Iris pigment epithelial cell (primary cell): Measurements from ENCODE around the gene STX8.
"Not testable (repeated sequence)": the region's sequence is repeated elsewhere in the genome, so short reads cannot be mapped to it uniquely, and the experiment has no call there.

Experiments used
- DNase-seq: peaks from one replicate; pipeline ENCODE4 v3.0.0-alpha.2; 2011; ENCODE audit warnings: low read depth

The STX8 gene

DNA sequence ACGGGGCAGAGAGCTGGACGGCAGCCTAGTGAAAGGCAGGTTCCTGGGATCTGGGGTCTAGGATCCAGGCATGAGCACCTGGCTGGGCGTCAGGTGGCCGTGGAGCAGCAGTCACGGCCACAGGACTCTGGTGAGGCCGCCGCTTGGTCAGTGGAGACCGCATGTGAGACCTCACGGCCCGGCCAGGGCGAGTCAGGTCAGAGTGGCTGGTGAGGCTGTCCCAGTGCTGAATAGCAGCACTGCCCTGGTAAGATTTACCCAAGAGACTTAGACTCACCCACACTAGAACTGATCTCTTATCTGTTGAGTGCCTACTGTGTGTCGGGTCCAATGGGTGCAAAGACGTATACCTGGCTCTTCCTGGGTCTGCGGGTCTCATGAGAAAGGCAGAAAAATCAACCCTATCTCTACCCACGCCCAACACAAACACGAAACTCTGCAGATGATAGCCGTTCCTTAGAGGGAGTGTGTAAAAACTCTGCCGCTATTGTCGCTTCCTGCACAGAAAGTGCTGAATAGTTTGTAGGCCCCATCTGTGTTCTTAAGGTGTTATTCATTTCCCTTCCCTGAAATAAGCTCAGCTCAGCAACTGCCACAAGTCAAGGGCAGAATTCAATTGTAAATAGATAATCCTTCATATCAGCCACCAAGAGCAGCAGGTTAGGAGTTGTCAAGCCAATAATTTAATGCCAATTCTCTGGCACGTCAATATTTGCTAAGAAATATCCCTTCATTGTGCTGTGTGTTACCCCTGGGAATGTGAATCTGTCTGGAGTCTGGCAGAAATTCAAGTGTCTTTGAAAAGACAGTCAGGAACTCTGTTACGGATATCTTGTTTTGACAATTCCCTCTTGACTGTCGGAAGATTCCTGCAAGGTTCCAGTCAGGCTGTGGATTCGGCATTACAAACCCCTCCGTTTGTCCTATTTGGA, 314.3 kb downstream of the STX8 start:
- DNase-seq = no peak

DNA sequence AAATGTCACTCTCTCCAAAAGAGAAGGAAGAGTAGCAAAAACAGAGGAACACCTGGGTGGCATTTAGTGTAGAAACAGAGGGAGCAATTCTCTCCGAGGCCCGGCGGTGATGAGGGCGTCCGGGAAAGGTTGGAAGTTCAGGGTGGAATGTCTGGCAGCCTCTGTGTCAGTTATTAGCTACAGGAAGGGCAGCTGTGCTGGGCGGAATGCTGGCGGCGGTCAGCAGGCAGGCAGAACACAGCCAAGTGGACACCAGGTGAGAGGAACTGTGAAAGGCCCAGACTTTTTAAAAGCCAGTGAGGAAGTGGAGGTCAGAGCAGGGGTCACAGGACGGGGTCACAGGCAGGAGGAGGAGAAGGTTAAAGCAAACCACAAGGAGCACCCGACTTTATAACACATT, 316.2 kb downstream of the STX8 start:
- no peak for DNase-seq

DNA sequence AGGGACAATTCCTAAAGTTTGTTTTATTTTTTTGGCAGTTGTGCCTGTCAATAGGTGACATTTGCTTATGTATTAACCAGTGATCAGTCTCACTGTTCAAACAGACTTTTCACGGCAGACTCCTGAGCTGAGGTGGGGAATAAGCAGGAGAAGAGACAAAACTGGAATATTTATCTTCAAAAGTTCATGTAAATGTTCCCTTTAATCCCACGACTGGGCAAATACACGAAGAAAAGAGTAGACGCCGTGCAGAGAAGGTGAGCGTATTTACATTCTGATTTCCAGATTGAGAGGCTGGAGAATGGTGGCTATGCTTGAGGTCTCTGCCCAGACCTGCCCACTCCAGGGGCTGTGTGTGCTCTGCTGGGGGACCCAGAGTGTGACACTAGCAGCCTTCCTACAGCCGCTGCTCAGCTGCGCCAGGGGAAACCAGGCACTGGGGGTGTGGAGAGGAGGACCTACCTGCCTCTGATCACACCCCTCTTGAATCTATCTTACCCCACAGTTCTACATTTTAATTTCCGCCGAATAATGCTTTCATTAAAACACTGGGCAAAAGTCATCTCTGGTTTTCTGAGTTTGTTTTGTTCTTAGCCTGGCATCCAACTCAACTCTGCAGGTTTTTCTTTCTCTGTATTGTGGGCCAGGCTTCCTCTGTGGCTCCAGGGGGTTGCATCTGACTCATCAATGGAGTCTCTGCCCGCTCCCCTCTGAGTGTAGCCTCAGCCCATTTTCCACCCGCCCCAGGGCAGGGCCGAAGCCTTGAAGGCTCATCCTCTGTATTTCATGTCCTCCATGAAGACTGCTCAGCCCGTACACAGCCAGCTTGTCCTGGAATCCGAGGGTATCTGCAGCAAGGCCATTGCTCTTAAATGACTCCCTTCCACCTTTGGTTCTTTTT, 317.3 kb downstream of the STX8 start:
- no peak for DNase-seq

DNA sequence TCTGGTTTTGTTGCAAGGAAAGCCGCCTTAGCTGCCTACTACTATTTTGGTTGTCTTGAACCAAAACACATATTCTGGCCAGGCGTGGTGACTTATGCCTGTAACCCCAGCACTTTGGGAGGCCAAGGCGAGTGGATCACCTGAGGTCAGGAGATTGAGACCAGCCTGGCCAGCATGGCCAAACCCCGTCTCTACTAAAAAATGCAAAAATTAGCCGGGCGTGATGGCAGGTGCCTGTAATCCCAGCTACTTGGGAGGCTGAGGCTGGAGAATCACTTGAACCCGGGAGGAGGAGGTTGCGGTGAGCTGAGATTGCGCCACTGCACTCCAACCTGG, 318.0 kb downstream of the STX8 start:
- not testable (repeated sequence) for DNase-seq

DNA sequence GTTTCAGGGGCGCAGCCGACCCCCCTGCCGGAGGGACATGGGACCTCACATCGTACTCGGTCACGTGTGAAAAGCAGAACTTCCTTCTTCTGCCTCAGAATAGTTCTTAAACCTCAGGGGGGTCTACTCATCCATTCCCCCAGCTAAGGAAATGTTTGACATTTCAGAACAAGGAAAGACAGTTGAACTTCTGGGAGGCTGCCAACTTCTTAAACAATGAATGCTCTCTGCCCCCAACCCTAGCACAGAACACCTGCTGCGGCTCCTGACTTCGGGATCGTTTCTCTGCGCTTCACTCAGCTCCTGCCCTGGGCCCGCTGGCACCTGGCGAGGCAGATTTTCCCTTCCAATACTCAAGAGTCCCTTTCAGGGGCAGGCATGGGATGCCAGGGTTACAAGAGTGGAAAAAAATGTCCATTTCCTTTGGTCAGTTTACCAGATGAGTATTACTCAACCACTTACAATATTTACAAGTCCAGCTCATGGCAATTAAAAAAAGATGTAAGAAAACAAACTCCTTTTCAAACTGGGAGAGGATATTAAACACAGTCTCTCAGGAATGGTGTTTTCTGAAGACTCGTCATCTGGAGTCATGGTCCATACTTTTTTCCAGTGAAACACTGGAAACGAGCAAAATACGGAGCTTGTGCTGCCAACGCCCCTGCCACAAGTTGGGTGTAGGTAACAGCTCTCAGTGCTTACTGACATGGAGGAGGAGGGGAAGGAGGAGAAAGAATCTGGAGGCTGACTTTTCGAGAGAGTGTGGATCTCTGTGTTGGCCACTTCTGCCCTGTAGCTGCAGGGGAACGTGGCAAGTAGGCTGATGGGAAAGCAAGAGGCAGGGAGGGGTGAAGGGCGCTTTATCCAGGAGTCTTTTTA, 318.6 kb downstream of the STX8 start:
- no peak for DNase-seq

DNA sequence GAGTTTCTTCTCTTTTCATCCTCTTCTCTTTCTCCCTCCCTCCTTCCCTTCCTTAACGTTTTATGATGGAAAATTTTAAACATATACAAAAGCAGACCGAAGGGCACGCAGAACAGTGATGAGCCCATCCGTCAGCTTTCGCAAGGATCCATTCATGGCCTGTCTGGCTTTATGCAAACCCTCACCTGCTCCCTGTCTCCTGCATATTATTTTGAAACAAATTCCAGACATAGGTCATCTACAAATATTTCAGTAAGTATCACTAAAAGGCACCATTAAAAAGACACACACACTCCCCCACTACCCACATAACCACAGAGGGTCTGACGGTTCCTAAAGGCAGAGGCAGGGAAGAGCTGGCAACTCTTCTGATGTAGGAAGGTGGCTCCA, 319.3 kb downstream of the STX8 start:
- DNase-seq = no peak

DNA sequence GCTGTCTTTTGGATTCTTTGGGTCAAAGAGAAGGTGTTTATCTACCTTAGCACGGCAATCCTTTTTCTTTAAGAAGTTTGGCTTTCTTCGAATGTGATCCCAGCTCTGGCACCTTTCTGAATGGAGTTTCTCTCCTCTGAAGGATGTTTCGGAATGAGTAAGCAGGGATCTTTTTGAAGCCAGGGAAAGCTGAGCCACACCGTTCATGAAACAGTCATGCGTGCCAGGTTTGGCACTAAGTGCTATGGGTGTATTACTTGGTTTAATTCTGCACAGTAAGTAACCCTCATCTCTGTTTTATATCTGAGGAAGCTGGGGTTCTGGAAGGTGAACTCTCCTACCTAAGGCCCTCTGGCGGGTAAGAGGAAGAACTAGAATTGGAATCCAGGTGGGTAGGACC, 319.8 kb downstream of the STX8 start:
- DNase-seq = no peak

DNA sequence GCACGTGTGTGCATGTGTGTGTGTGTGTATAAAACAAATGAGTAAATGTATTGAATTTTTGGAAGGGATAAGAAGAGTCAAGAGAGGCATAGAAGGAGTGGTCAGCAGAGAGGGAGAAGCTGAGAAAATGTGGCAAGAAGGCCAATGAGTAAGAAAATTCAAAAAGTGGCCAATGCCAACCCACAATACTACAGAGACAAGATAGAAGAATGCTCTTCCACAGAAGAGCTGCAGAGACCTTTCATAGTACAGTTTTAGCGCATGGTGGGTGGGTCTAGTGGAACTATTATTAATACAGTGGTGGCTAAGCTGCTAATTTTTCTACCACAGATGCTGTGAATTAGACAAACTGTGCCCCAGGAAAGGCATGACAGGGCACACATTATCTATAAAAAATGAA, 320.8 kb downstream of the STX8 start:
- no peak for DNase-seq

DNA sequence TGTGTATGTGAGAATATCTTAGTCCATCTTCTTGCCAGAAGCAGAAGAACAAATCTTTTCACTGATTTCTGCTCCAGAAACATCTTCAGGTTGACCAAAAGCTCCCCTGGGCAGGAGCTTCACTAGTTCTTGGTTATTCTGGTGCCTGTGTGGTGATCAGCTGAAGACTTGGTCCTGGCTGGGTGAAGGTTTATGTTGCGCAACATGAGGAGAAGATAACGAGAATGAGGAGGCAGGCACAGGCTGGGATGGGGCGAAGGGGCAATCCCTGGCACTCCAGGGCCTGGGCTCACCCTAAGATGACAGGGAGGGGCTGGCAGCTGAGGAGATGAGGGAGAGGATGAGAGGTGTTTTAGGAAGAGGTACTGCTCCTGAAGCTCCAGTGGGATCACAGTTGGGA, 322.3 kb downstream of the STX8 start:
- DNase-seq = no peak

DNA sequence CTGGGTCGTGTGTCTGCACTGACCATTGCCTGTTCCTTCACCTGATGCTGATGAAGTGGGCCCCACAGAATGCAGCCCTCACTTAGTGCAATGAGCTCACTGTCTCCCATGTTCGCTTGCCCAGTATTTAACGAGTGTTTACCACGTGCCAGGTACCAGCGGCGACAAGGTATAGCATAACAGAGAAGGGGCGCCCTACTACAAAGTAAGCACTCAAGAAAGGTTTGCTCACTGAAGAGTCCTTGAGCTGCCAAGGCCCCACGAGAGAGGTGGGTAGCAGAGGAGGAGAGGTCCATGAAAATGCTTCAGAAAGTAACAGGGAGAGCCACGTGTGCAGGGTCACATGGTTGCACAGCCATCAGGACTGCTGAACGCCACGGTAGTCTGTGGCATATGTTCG, 324.3 kb downstream of the STX8 start:
- no peak for DNase-seq

DNA sequence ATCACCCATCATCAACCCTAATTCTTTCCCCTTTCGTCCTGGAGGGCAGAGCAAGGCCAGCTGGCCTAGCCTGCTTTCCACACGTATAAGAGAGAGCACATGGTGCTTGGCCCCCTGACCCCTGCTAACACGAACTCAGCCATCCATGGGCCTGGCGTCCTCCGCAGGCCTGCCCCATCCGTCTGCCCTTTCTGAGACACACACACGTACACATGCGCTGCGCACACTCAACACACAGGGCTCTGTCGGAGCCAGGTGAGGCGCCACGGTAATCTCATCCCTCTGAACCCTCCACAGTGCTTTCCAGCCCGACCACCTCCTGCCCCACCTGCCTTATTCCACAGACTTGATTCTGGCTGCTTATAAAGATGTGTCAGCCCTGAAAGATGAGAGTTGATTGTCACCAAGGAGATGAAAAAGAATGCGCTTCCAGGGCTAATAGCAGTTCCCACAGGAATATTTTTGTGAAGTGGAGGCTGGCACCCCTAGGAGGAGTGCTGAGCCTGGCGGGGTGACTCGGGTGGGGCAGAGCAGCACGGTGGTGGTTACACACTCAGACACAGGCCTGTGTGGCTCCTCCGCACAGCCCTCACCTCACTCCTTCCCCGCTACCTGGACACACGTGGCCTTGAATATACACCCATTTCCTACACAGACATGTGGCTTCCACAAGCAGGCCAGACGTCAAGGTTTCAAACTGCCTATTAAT, 326.2 kb downstream of the STX8 start:
- no peak for DNase-seq

DNA sequence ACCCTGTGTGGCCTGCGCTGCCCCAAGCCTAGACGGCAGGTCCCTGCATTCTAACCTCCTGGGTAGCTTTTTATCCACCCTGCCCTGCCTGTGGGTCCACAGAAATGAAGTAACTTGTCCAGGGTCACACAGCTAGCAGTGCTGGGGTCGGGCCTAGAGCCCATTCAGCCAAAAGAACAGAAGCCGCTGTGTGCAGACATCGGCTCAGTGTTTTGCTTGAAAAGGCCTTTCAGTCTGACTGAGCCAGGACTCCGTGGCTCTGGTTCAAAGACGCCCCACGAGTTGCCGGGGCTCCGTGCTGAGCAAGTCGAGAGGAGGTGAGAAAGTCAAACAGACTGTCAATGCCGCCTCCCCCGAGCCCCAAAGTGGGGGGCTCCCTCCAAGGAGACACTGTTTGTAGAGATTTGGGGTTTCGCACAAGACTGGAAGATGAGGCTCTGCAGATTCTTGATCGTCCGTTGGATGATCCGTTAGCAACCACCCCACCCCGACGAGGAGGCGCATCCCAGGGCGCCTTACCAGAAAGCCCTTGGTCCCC, 328.1 kb downstream of the STX8 start:
- DNase-seq = no peak

DNA sequence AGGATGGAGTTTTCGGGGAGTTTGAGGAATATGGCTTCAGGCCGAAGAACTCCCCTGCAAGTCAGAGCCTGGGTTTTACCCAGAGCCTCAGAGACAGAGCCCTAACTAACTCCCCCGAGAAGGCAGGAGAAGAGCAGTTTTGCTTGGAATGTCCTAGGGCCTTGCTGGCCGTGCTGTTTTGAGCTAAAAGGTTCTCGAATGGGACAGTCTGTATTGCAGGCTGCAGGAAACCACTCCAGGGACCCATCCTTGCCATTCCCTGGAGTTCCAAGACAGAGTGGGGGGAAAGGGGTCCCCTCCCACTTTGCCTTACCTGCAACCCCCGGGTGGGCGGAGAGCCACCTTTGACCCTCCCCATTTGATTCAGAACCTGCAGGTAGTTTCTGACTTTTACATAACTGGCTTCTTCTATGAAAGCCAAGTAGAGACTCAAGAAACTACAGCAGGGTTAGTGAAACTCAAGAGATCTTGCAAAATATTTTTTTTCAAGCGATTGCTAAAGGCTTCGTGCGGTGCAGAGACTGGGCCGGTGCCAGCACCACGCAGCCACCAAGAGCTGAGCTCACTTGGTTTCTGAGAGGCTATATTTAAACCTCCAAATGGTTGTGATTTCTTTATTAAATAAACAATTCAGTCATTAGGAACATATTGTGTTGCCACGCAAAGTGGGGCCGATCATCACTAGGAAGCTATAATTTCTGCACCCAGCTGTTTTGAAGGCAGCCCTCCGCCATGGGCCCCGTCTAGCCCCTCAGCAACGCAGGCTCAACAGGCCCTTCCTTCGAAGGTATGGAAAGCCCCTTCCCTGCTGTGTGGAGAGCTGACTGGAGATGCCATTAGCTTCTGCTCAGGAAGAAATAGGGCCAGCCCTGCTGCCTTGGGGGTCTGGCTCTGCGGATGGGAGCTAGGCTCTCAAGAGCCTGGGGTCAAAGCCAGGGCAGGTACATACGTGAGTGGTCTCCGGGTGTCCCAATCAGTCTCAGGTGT, 331.3 kb downstream of the STX8 start:
- DNase-seq = peak; percentile 83

DNA sequence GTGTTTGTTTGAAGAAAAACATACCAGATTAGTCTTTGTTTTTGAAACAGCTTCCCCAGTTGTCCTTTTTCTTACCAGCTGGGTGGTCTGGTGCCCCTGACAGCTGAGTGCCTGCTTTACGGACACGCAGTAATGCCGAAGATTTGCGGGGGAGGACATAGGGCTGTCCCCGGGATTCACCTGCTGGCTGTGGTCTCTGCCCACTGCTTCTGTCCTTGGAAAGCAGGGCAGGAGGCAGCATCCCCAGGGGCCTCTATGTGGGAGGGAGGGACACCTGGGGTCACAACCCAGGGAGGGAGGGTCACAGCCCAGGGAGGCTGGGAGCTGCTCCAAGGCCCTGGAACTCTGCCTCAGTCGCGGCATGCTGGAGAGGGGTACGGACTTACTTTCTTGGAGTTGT, 332.6 kb downstream of the STX8 start:
- no peak for DNase-seq

DNA sequence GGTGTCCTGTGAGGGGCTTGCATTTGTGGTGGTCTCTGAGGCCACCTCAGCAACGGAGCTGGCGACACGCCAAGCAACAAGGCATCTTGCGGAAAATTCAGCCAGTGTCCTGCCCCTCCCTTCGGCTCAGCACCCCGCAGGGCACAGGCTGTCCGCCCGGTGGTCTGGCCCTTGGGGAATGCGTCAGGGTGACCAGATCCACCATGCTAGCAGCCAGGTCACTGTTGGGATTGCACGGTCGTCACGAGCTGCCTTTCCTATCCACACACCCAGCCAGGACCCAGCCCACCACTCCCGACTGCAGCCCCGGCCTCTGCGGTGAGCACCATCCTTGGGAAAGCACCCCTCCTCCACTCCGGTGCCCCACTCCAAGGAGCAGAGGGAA, 333.1 kb downstream of the STX8 start:
- no peak for DNase-seq

DNA sequence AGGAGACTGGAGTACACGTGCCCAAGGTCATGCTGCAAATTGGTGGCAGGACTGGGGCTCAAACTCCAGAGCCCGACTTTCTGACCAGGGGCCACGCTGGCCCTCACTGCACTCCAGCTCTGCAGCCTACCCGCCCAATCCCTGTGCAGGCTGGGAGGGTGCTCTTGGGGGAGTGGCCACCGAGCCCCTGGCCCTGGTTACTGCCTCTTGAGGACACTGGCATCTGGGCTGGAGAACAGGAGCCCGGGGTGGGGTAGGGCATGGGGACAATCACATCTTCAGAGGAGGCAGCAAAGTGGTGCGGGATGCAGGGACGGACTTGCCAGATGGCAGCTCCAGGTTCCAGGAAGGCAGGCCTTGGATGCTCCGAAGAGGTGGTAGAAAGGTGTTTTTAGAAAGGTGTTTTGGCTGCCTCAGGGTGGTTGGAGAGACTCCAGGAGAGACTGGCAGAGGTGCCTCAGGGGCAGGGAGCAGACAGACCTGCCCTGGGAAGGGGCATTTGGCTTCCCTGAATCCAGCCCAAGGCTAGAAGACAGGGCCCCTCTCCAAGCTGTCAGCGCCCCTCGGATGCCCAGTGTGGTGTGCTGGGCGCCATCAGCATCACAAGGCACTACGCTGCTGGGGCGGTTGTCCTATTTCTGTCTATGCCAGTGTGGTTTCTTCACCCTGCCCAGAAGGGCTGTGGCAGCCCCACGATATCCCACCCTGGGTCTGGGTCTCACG, 333.7 kb downstream of the STX8 start:
- DNase-seq = no peak

DNA sequence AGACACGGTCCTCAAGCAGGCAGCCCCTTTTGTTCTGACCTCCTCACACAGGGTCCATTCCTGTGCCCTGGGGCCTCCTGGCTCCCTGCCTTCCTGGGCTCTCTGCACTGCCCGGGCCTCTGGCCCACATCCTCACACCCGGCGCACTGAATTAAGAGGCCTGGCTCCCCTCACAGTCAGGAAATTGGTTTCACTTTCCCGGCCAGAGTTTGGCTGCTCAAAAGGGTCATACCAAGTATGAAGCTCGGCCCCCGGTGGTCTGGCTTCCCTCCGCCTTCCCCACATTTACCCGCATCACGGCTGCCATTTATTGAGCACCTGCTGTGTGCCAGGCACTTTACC, 334.3 kb downstream of the STX8 start:
- DNase-seq = no peak

DNA sequence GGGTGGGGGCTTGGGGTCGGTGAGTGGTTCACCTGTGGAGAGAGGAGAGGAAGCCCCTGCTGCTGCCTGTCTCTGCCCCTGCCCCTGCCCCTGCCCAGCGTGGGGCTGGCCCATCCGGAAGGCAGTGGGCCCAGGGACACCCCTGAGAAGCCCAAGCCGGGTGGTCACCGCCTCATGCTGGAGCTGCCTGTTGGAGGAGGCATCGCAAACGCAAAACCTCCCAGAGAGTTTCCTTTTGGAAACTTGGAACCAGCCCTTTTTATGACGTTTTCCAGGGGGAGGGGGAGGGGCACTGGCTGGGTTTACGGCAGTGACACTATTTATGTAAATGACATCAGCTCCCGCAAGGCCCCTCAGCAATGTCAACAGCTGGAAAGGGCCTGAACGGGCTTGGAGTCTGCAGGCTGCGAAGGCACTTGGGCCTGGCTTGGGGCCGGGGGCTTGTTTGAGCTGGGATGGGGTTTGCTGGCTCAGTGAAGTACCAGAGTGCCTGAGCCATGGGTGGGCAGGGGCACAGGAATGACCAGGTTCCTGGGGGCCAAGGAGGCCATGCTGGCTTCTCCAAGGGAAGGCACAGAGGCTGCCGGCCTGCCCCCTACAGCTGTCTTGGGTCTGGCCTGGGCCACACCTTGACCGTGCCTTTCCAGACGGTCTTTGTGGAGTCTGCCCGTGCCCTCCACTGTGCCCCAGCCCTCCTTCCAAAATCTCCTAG, 334.8 kb downstream of the STX8 start:
- no peak for DNase-seq
